MV-4-11 (cell line): ENCODE data around the gene FAM120B.
A peak's percentile ranks its signal among the peaks of the same experiment; 100 is the strongest.

Source experiments
- DNase-seq: peaks from one replicate; lab custom pipeline; 2025; lab: John Stamatoyannopoulos, UW

FAM120B gene

GRCh38 chr6:170445971-170446370, 139.4 kb downstream of the FAM120B start:
- no peak for DNase-seq

GRCh38 chr6:170446841-170447560, 140.4 kb downstream of the FAM120B start:
- DNase-seq = peak; percentile 17

GRCh38 chr6:170447561-170447930, 141.0 kb downstream of the FAM120B start:
- DNase-seq = no peak

- no peak for DNase-seq
Measured at GRCh38 chr6:170448317-170448716, 141.8 kb downstream of the FAM120B start.

GRCh38 chr6:170448751-170449630, 142.4 kb downstream of the FAM120B start:
- no peak for DNase-seq

GRCh38 chr6:170449835-170450753, 143.5 kb downstream of the FAM120B start:
- no peak for DNase-seq

- DNase-seq = no peak
Measured at GRCh38 chr6:170450916-170451761, 144.6 kb downstream of the FAM120B start.

- no peak for DNase-seq
Measured at GRCh38 chr6:170451762-170452651, 145.4 kb downstream of the FAM120B start.

GRCh38 chr6:170452767-170453545, 146.4 kb downstream of the FAM120B start:
- DNase-seq = no peak

- no peak for DNase-seq
Measured at GRCh38 chr6:170453586-170454511, 147.3 kb downstream of the FAM120B start.

- DNase-seq = no peak
Measured at GRCh38 chr6:170454512-170455285, 148.1 kb downstream of the FAM120B start.

- no peak for DNase-seq
Measured at GRCh38 chr6:170455335-170455979, 148.9 kb downstream of the FAM120B start.

GRCh38 chr6:170456334-170456733, 149.8 kb downstream of the FAM120B start:
- DNase-seq = no peak
